GM12873 (cell line): ENCODE data around the gene COMT.

Source experiments
- CTCF ChIP-seq: IDR thresholded peaks from 2 replicates; pipeline ENCODE4 v1.5.1; 2012; ENCODE audit warnings: low read depth, mild to moderate bottlenecking, moderate library complexity, low read length, control low read depth; ENCODE audit not compliant: insufficient read depth; ENCODE audit errors: missing control alignments

Gene COMT

GRCh38 chr22:19897726-19898125 lies 43.8 kb upstream of the COMT start:
- no peak for TF ChIP-seq CTCF

GRCh38 chr22:19898145-19898544 lies 43.4 kb upstream of the COMT start:
- TF ChIP-seq CTCF, result no peak

- TF ChIP-seq CTCF, result no peak
Observed at GRCh38 chr22:19898831-19899567, 42.6 kb upstream of the COMT start.

- no peak for TF ChIP-seq CTCF
Observed at GRCh38 chr22:19900707-19901436, 40.7 kb upstream of the COMT start.

GRCh38 chr22:19901577-19902244 lies 39.9 kb upstream of the COMT start:
- TF ChIP-seq CTCF, result no peak

- TF ChIP-seq CTCF, result no peak
Observed at GRCh38 chr22:19902245-19902715, 39.3 kb upstream of the COMT start.

GRCh38 chr22:19903031-19903430 lies 38.5 kb upstream of the COMT start:
- no peak for TF ChIP-seq CTCF
